ENCODE measurements around the gene PLA2G5.

Gene PLA2G5

DNA sequence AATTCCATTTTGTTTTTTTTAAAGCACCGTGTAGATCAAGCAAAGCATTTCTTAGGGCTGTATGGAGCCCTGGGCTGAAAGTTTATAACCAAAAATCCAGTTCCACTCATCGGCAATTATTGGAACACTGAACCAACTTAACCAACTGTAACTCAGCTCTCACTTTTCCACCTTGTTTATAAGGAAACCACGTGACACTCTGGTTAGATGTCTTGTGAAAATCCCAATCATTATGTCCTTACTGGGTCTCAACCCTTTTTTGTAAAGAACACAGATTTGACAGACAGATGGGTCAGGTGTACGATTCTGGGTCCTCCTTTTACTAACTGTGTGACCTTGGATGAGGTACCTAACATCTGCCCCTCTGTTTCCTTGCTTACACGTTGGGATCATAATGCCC is 6.2 kb downstream of the PLA2G5 start:
- peaks cover 25% of the 10 kb centered on the region for H3K27me3 ChIP-seq (replicated peaks; ENCODE audit: insufficient read depth, low read length)
- no peak overlapping the region for H3K9ac ChIP-seq (ENCODE audit: low read length)
- no peaks in the 10 kb centered on the region for H3K36me3 ChIP-seq (replicated peaks; ENCODE audit: insufficient read depth, low read length)

GRCh38 chr1:20076710-20077461 is 6.9 kb downstream of the PLA2G5 start:
- Histone ChIP-seq H3K4me2 (ENCODE audit: low read depth, low read length) (no peak overlapping the region), H4K20me1 (ENCODE audit: insufficient read depth, low read length) (no peaks in the 10 kb centered on the region), H3K27ac (ENCODE audit: low read length) (no peak overlapping the region), H3K36me3 (replicated peaks; ENCODE audit: insufficient read depth, low read length) (no peaks in the 10 kb centered on the region), H3K4me3 (ENCODE audit: low read length) (no peak overlapping the region), H3K4me1 (ENCODE audit: low read length) (peaks cover 35% of the 10 kb centered on the region), H3F3A (ENCODE audit: insufficient read depth, low read length) (0 out of 2 replicates have a peak, but pooled peaks cover 3% of the 10 kb centered on the region), H3K9me3 (replicated peaks; ENCODE audit: insufficient read depth, low read length) (no peaks in the 10 kb centered on the region), H2AFZ (ENCODE audit: low read length) (no peak overlapping the region), H3K9me2 (replicated peaks; ENCODE audit: insufficient read depth, low read length) (no peaks in the 10 kb centered on the region), H3K9ac (ENCODE audit: low read length) (no peak overlapping the region), H3K79me2 (ENCODE audit: low read length) (no peaks in the 10 kb centered on the region), H3K27me3 (replicated peaks; ENCODE audit: insufficient read depth, low read length) (peaks cover 25% of the 10 kb centered on the region)
- DNase-seq = no peak
- TF ChIP-seq EZH2phosphoT487 (IDR thresholded peaks at IDR 0.05; ENCODE audit: low read length) = no peak
- no peak for TF ChIP-seq CTCF (IDR thresholded peaks at IDR 0.05; ENCODE audit: low read length)
- TF ChIP-seq EZH2 (optimal IDR thresholded peaks at IDR 0.05; ENCODE audit: low read depth, low read length) = no peak

More for the DNA sequence above, 6.2 kb downstream of the PLA2G5 start:
- Histone ChIP-seq H3K4me2 (ENCODE audit: low read depth, low read length) (no peak overlapping the region), H3K4me3 (ENCODE audit: low read length) (no peak overlapping the region), H3K4me1 (ENCODE audit: low read length) (peaks cover 31% of the 10 kb centered on the region), H3F3A (ENCODE audit: insufficient read depth, low read length) (0 out of 2 replicates have a peak, but pooled peaks cover 3% of the 10 kb centered on the region), H3K9me3 (replicated peaks; ENCODE audit: insufficient read depth, low read length) (no peaks in the 10 kb centered on the region), H2AFZ (ENCODE audit: low read length) (no peak overlapping the region), H3K79me2 (ENCODE audit: low read length) (no peaks in the 10 kb centered on the region), H3K9me2 (replicated peaks; ENCODE audit: insufficient read depth, low read length) (no peaks in the 10 kb centered on the region), H3K27ac (ENCODE audit: low read length) (no peak overlapping the region), H4K20me1 (ENCODE audit: insufficient read depth, low read length) (no peaks in the 10 kb centered on the region)
- DNase-seq = no peak
- TF ChIP-seq CTCF (IDR thresholded peaks at IDR 0.05; ENCODE audit: low read length) (no peak), EZH2 (optimal IDR thresholded peaks at IDR 0.05; ENCODE audit: low read depth, low read length) (no peak), EZH2phosphoT487 (IDR thresholded peaks at IDR 0.05; ENCODE audit: low read length) (no peak)

DNA sequence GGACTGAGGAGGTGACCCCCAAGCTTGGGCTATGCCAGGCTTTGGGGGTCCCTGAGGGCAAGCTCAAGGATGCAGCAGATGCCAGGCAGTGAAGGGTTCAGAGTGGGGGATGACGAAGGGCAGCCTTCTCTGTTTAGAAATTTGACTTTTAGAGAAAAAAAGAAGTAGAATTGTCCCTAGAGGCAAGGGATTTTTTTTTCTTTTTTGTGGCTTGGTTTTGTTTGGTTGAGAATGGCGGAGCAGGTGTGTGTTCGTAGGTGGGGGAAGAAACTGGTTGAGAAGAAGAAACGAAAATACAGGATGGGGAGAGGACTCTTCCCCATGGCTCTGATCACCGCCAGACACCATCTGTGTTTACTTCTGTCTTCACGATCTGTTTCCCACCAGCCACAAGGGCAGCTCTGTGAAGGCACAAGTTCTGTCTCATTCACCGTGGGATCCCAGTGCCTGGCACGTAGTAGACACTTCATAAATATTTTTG is 8.2 kb downstream of the PLA2G5 start:
- no peaks in the 10 kb centered on the region for H3K9me2 ChIP-seq (replicated peaks; ENCODE audit: insufficient read depth, low read length)
- H3K9ac ChIP-seq (ENCODE audit: low read length) = peak overlapping the region; percentile 6; the same call in 1 of the 2 replicates
- H3K9me3 ChIP-seq (replicated peaks; ENCODE audit: insufficient read depth, low read length) = no peaks in the 10 kb centered on the region
- no peak for DNase-seq
- peak overlapping the region; percentile 30; the same call in 1 of the 2 replicates for H2AFZ ChIP-seq (ENCODE audit: low read length)
- peak overlapping the region; percentile 17; the same call in 1 of the 2 replicates for H3K4me3 ChIP-seq (ENCODE audit: low read length)
- TF ChIP-seq EZH2phosphoT487 (IDR thresholded peaks at IDR 0.05; ENCODE audit: low read length) (no peak), CTCF (IDR thresholded peaks at IDR 0.05; ENCODE audit: low read length) (no peak), EZH2 (optimal IDR thresholded peaks at IDR 0.05; ENCODE audit: low read depth, low read length) (no peak)
- peak overlapping the region; percentile 31; the same call in 1 of the 2 replicates for H3K27ac ChIP-seq (ENCODE audit: low read length)
- peak overlapping the region; percentile 62 for H3K4me2 ChIP-seq (ENCODE audit: low read depth, low read length)
- peaks cover 17% of the 10 kb centered on the region for H3K27me3 ChIP-seq (replicated peaks; ENCODE audit: insufficient read depth, low read length)
- no peaks in the 10 kb centered on the region for H4K20me1 ChIP-seq (ENCODE audit: insufficient read depth, low read length)
- 0 out of 2 replicates have a peak, but pooled peaks cover 3% of the 10 kb centered on the region for H3F3A ChIP-seq (ENCODE audit: insufficient read depth, low read length)
- H3K4me1 ChIP-seq (ENCODE audit: low read length) = peaks cover 35% of the 10 kb centered on the region
- H3K36me3 ChIP-seq (replicated peaks; ENCODE audit: insufficient read depth, low read length) = no peaks in the 10 kb centered on the region
- H3K79me2 ChIP-seq (ENCODE audit: low read length) = no peaks in the 10 kb centered on the region

Data from MM.1S (cell line).